IMR-90 (cell line): Measurements from ENCODE around the gene KIFBP. TPM values are rescaled to one million over a fixed set of nuclear protein-coding genes. Genes with fewer than 3 reads are reported as not detected.

Experiments
- ATAC-seq: fragments of 200-7000 bp; cut with Tn5 transposase; 2 replicates; pipeline ENCODE4 v1.9.1; 2020; ENCODE audit warnings: low read depth, mild to moderate bottlenecking, moderate library complexity
- BruUV-seq: library from RNA; stranded (reverse); fragments of 400-500 nt; replicated peaks from 2 replicates; lab custom pipeline; 2021; lab: Mats Ljungman, UMichigan
- CTCF ChIA-PET: fragments of 300-600 bp; formaldehyde crosslinking; extraction: SDS; loops from one replicate; lab custom pipeline; 2021; ENCODE audit warnings: antibody characterized with exemption; lab: Yijun Ruan, JAX
- POLR2A ChIA-PET: fragments of 300-600 bp; sonication (Branson Sonifier 250); formaldehyde crosslinking; loops from one replicate; lab custom pipeline; 2022; ENCODE audit warnings: antibody characterized with exemption; ENCODE audit not compliant: unreplicated experiment; lab: Charles Lee
- DNase-seq: peaks from one replicate; pipeline ENCODE4 v3.0.0; 2013
- H2AFZ ChIP-seq: replicated peaks from 2 replicates; pipeline ENCODE3; 2013; ENCODE audit warnings: low read length, mild to moderate bottlenecking; ENCODE audit not compliant: poor library complexity
- H2AK5ac ChIP-seq: 2 replicates; pipeline ENCODE4 v1.6.1; 2013; ENCODE audit warnings: low read depth, low read length, inconsistent platforms
- H2AK9ac ChIP-seq: replicated peaks from 2 replicates; pipeline ENCODE3; 2013; ENCODE audit warnings: mild to moderate bottlenecking, low read depth, low read length, moderate library complexity; ENCODE audit not compliant: poor library complexity
- H2BK120ac ChIP-seq: 2 replicates; pipeline ENCODE4 v1.6.1; 2013; ENCODE audit warnings: low read depth, low read length, inconsistent platforms
- H2BK15ac ChIP-seq: 3 replicates; pipeline ENCODE4 v1.6.1; 2013; ENCODE audit warnings: low read depth, low read length, inconsistent platforms
- H2BK20ac ChIP-seq: 2 replicates; pipeline ENCODE4 v1.6.1; 2013; ENCODE audit warnings: low read depth, mild to moderate bottlenecking, inconsistent platforms, low read length, moderate library complexity
- H2BK5ac ChIP-seq: 2 replicates; pipeline ENCODE4 v1.6.1; 2013; ENCODE audit warnings: mild to moderate bottlenecking, low read depth, low read length, inconsistent platforms; ENCODE audit not compliant: poor library complexity, severe bottlenecking
- H3K14ac ChIP-seq: replicated peaks from 2 replicates; pipeline ENCODE4 v1.6.1; 2013; ENCODE audit warnings: low read depth, low read length, inconsistent platforms
- H3K18ac ChIP-seq: 2 replicates; pipeline ENCODE4 v1.6.1; 2013; ENCODE audit warnings: low read depth, low read length, control low read depth
- H3K23ac ChIP-seq: 2 replicates; pipeline ENCODE4 v1.6.1; 2013; ENCODE audit warnings: low read depth, low read length, inconsistent platforms
- H3K27ac ChIP-seq: 2 replicates; pipeline ENCODE4 v1.5.1; 2013; ENCODE audit warnings: mild to moderate bottlenecking, control low read depth, low read length; ENCODE audit not compliant: insufficient read depth
- H3K27me3 ChIP-seq: 2 replicates; pipeline ENCODE4 v1.6.1; 2013; ENCODE audit warnings: low read length; ENCODE audit not compliant: control insufficient read depth, insufficient read depth
- H3K36me3 ChIP-seq: 2 replicates; pipeline ENCODE4 v1.6.1; 2013; ENCODE audit warnings: low read length, mixed read lengths; ENCODE audit not compliant: control insufficient read depth, insufficient read depth
- H3K4ac ChIP-seq: 2 replicates; pipeline ENCODE4 v1.6.1; 2013; ENCODE audit warnings: low read depth, low read length, inconsistent platforms
- H3K4me1 ChIP-seq: 2 replicates; pipeline ENCODE4 v1.6.1; 2013; ENCODE audit warnings: low read length, mixed read lengths; ENCODE audit not compliant: control insufficient read depth, insufficient read depth
- H3K4me2 ChIP-seq: 2 replicates; pipeline ENCODE4 v1.6.1; 2013; ENCODE audit warnings: low read depth, mild to moderate bottlenecking, control low read depth, low read length, moderate library complexity
- H3K4me3 ChIP-seq: 2 replicates; pipeline ENCODE4 v1.5.1; 2013; ENCODE audit warnings: low read depth, mild to moderate bottlenecking, control low read depth, low read length, moderate library complexity; ENCODE audit not compliant: insufficient read depth
- H3K56ac ChIP-seq: 2 replicates; pipeline ENCODE4 v1.6.1; 2013; ENCODE audit warnings: low read length, inconsistent platforms; ENCODE audit not compliant: insufficient read depth; ENCODE audit errors: extremely low read depth
- H3K79me1 ChIP-seq, 2 experiments: 2 replicates each; pipeline ENCODE4 v1.6.1; 2013; ENCODE audit warnings: low read length in 2 of 2, inconsistent platforms in 1 of 2, low read depth in 1 of 2
- H3K9ac ChIP-seq: 2 replicates; pipeline ENCODE4 v1.6.1; 2013; ENCODE audit warnings: low read depth, low read length, control low read depth
- H3K9me1 ChIP-seq: 2 replicates; pipeline ENCODE4 v1.6.1; 2013; ENCODE audit warnings: low read length, inconsistent platforms; ENCODE audit not compliant: insufficient read depth
- H3K9me3 ChIP-seq: 2 replicates; pipeline ENCODE4 v1.6.1; 2013; ENCODE audit warnings: low read length; ENCODE audit not compliant: control insufficient read depth, insufficient read depth
- H4K20me1 ChIP-seq: 2 replicates; pipeline ENCODE4 v1.6.1; 2013; ENCODE audit warnings: low read length, inconsistent platforms; ENCODE audit not compliant: insufficient read depth
- H4K5ac ChIP-seq: 2 replicates; pipeline ENCODE4 v1.6.1; 2013; ENCODE audit warnings: mild to moderate bottlenecking, low read depth, low read length, control low read depth
- H4K8ac ChIP-seq, 2 experiments: 2 replicates each; pipeline ENCODE4 v1.6.1; 2013; ENCODE audit warnings: low read depth in 2 of 2, low read length in 2 of 2, control low read depth in 1 of 2, inconsistent platforms in 1 of 2
- H4K91ac ChIP-seq: 2 replicates; pipeline ENCODE4 v1.6.1; 2013; ENCODE audit warnings: low read depth, low read length, inconsistent platforms; ENCODE audit not compliant: insufficient read depth
- BHLHE40 ChIP-seq: fragments of 150-350 bp; IDR thresholded peaks from 2 replicates; pipeline ENCODE4 v1.6.1; 2016; ENCODE audit warnings: mild to moderate bottlenecking, low read depth, low read length
- CEBPB ChIP-seq: IDR thresholded peaks from 2 replicates; pipeline ENCODE4 v1.6.1; 2012; ENCODE audit warnings: low read depth, low read length, improper control_type of control experiment
- CTCF ChIP-seq: conservative IDR thresholded peaks from 2 replicates; pipeline ENCODE4 v1.5.1; 2012; ENCODE audit warnings: mild to moderate bottlenecking, low read depth, low read length, improper control_type of control experiment
- ELK1 ChIP-seq: fragments of 150-350 bp; IDR thresholded peaks from 2 replicates; pipeline ENCODE4 v1.6.1; 2016; ENCODE audit warnings: low read depth, mild to moderate bottlenecking, low read length, moderate library complexity, borderline replicate concordance
- FOS ChIP-seq: fragments of 150-350 bp; IDR thresholded peaks from 2 replicates; pipeline ENCODE4 v1.6.1; 2016; ENCODE audit warnings: low read depth, low read length
- MAFK ChIP-seq: IDR thresholded peaks from 2 replicates; pipeline ENCODE4 v1.6.1; 2012; ENCODE audit warnings: low read depth, low read length, improper control_type of control experiment
- MAZ ChIP-seq: IDR thresholded peaks from 2 replicates; pipeline ENCODE4 v1.6.1; 2012; ENCODE audit warnings: low read depth, mild to moderate bottlenecking, low read length, improper control_type of control experiment, moderate library complexity, borderline replicate concordance
- NFE2L2 ChIP-seq: fragments of 150-350 bp; IDR thresholded peaks from 2 replicates; pipeline ENCODE4 v1.6.1; 2016; ENCODE audit warnings: low read depth, mild to moderate bottlenecking, low read length
- POLR2A ChIP-seq: IDR thresholded peaks from 2 replicates; pipeline ENCODE4 v1.6.1; 2012; ENCODE audit warnings: mild to moderate bottlenecking, low read depth, low read length
- RCOR1 ChIP-seq: IDR thresholded peaks from 2 replicates; pipeline ENCODE4 v1.6.1; 2012; ENCODE audit warnings: mild to moderate bottlenecking, low read length, improper control_type of control experiment; ENCODE audit not compliant: insufficient replicate concordance
- RFX5 ChIP-seq: IDR thresholded peaks from 2 replicates; pipeline ENCODE4 v1.8.0; 2012; ENCODE audit warnings: low read depth, mild to moderate bottlenecking, low read length, moderate library complexity
- SMC3 ChIP-seq: fragments of 150-350 bp; IDR thresholded peaks from 2 replicates; pipeline ENCODE4 v1.6.1; 2016; ENCODE audit warnings: low read depth, mild to moderate bottlenecking, antibody characterized with exemption, low read length, moderate library complexity
- WGBS, 2 experiments: methylation state at CpG; one replicate each; pipeline versions ENCODE4 v1.1.5 to v1.1.7; 2013; ENCODE audit warnings: missing lambda C conversion rate in 2 of 2; ENCODE audit not compliant: insufficient read length in 1 of 2; ENCODE audit errors: extremely low coverage in 2 of 2; 5-methylcytosine and 5-hydroxymethylcytosine counted together
- dilution Hi-C: fragments of 300-500 bp; cut with HindIII; formaldehyde crosslinking; loops from one replicate; pipeline ENCODE4 v1.14.3; 2018; ENCODE audit warnings: low sequenced_read_pairs; ENCODE audit not compliant: unreplicated experiment
- in situ Hi-C: fragments of 300-500 bp; cut with MboI; formaldehyde crosslinking; loops from 3 replicates; pipeline ENCODE4 v1.14.3; 2019; ENCODE audit warnings: low sequenced_read_pairs, inconsistent platforms, mixed read lengths
- intact Hi-C: fragments of 100-400 bp; cut with micrococcal nuclease; formaldehyde crosslinking; loops from 2 replicates; pipeline ENCODE4 v1.10.0; 2022
- polyA plus RNA-seq, 3 experiments: library from polyadenylated mRNA; depleted of rRNA; stranded (reverse); fragments of >200 nt; gene quantifications; 2 replicates each; pipeline ENCODE4 v1.2.3, GENCODE V29; 2012; ENCODE audit warnings: low replicate concordance in 1 of 3
- total RNA-seq: library from RNA; depleted of rRNA; stranded (reverse); fragments of >200 nt; gene quantifications from 2 replicates; pipeline ENCODE4 v1.2.3, GENCODE V29; 2012
- TF ChIP-seq, protein P1 (sequence below): fragments of 150-350 bp; IDR thresholded peaks from 2 replicates; pipeline ENCODE4 v1.6.1; 2017; ENCODE audit warnings: mild to moderate bottlenecking, antibody characterized with exemption, low read length, low read depth

Gene KIFBP
- total and polyA plus RNA-seq, 2 of the 4 experiments (the other 2 are of a cell fraction) = 30.6 to 51.3 TPM

GRCh38 chr10:69047111-69047832 lies 58.7 kb downstream of the KIFBP start (continued):
- TF ChIP-seq SMC3 = no peak

GRCh38 chr10:69048103-69048502 lies 59.5 kb downstream of the KIFBP start:
- H3K9me3 ChIP-seq = no peaks in the 10 kb centered on the region
- H3K9ac ChIP-seq = no peak overlapping the region
- BruUV-seq = no TSS peak
- peak; percentile 71 for ATAC-seq
- intact Hi-C loops = loop anchor here (5.0 kb wide), 1 partner anchor 36 kb away; no protein-coding TSS in a partner anchor
- no peak overlapping the region for H3K23ac ChIP-seq
- H3K4ac ChIP-seq = no peak overlapping the region
- 71% methylated on average over 4 of the region's 8 CpGs; no CpG with 5 or more reads in 1 of the 2 experiments for WGBS, 2 experiments
- no peak overlapping the region for H3K4me3 ChIP-seq
- ChIA-PET POLR2A (interaction anchor here (0.5 kb wide), 1 partner anchor 23 kb away, joined by 11 read pairs; no protein-coding TSS in a partner anchor), CTCF (no interaction called here)
- peak overlapping the region in 1 of 2 experiments; percentile 66; a peak in 2 of 4 replicates for H4K8ac ChIP-seq
- H2AK5ac ChIP-seq = no peak overlapping the region
- no peak overlapping the region for H4K5ac ChIP-seq
- no peak overlapping the region for H3K56ac ChIP-seq
- no peak overlapping the region for H2AK9ac ChIP-seq
- H3K4me1 ChIP-seq = peaks cover 13% of the 10 kb centered on the region
- H3K14ac ChIP-seq = no peak overlapping the region
- H3K27ac ChIP-seq = no peak overlapping the region
- H3K79me1 ChIP-seq = no peaks in the 10 kb centered on the region
- no peak overlapping the region for H2BK120ac ChIP-seq
- peaks cover 8% of the 10 kb centered on the region; the same call in 1 of the 2 replicates for H3K9me1 ChIP-seq
- H3K27me3 ChIP-seq = no peaks in the 10 kb centered on the region
- no peak overlapping the region for H4K91ac ChIP-seq
- in situ Hi-C loops = no loop called here
- H2BK15ac ChIP-seq = 0 out of 3 replicates have a peak overlapping the region, but pooled peaks have one; percentile 2
- H3K36me3 ChIP-seq = no peaks in the 10 kb centered on the region
- H2AFZ ChIP-seq = peak overlapping the region; percentile 28
- no peak overlapping the region for H2BK5ac ChIP-seq
- no peaks in the 10 kb centered on the region for H4K20me1 ChIP-seq
- dilution Hi-C loops = no loop called here
- H2BK20ac ChIP-seq = no peak overlapping the region
- no peak overlapping the region for H3K4me2 ChIP-seq
- H3K18ac ChIP-seq = no peak overlapping the region
- DNase-seq = peak; percentile 76
- TF ChIP-seq RCOR1 = no peak
- TF ChIP-seq FOS = no peak
- no peak for TF ChIP-seq BHLHE40
- TF ChIP-seq MAFK = no peak
- TF ChIP-seq, protein P1, sequence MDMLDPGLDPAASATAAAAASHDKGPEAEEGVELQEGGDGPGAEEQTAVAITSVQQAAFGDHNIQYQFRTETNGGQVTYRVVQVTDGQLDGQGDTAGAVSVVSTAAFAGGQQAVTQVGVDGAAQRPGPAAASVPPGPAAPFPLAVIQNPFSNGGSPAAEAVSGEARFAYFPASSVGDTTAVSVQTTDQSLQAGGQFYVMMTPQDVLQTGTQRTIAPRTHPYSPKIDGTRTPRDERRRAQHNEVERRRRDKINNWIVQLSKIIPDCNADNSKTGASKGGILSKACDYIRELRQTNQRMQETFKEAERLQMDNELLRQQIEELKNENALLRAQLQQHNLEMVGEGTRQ = no peak
- no peak for TF ChIP-seq CEBPB
- no peak for TF ChIP-seq NFE2L2
- no peak for TF ChIP-seq ELK1
- no peak for TF ChIP-seq POLR2A
- no peak for TF ChIP-seq CTCF
- no peak for TF ChIP-seq MAZ
- TF ChIP-seq RFX5 = no peak
